ENCODE results near the gene AGRN.

The AGRN gene

DNA sequence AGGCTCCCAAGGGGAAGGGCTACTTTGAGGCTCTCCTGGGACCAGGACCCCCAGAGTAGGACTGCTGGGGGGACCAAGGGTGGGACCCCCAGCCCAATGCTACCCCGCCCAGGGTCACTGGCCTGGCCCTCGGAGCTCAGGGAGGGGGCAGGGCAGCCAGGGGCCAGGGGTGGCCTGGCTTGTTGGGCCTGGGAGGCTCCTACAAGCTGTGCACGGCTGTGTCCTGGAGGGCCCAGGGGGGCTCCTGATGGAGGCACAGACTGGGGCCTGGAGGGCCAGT lies 22.3 kb upstream of the AGRN start:
- TF ChIP-seq, protein P1, sequence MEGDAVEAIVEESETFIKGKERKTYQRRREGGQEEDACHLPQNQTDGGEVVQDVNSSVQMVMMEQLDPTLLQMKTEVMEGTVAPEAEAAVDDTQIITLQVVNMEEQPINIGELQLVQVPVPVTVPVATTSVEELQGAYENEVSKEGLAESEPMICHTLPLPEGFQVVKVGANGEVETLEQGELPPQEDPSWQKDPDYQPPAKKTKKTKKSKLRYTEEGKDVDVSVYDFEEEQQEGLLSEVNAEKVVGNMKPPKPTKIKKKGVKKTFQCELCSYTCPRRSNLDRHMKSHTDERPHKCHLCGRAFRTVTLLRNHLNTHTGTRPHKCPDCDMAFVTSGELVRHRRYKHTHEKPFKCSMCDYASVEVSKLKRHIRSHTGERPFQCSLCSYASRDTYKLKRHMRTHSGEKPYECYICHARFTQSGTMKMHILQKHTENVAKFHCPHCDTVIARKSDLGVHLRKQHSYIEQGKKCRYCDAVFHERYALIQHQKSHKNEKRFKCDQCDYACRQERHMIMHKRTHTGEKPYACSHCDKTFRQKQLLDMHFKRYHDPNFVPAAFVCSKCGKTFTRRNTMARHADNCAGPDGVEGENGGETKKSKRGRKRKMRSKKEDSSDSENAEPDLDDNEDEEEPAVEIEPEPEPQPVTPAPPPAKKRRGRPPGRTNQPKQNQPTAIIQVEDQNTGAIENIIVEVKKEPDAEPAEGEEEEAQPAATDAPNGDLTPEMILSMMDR (IDR thresholded peaks at IDR 0.05; ENCODE audit: borderline replicate concordance, control extremely low read depth, extremely low read depth, insufficient read depth, missing control alignments), result no peak
- DNase-seq (ENCODE audit: low spot score), result no peak
- in situ Hi-C loops (cut with MboI; ENCODE audit: low sequenced_read_pairs, unreplicated experiment), result no loop called here

DNA sequence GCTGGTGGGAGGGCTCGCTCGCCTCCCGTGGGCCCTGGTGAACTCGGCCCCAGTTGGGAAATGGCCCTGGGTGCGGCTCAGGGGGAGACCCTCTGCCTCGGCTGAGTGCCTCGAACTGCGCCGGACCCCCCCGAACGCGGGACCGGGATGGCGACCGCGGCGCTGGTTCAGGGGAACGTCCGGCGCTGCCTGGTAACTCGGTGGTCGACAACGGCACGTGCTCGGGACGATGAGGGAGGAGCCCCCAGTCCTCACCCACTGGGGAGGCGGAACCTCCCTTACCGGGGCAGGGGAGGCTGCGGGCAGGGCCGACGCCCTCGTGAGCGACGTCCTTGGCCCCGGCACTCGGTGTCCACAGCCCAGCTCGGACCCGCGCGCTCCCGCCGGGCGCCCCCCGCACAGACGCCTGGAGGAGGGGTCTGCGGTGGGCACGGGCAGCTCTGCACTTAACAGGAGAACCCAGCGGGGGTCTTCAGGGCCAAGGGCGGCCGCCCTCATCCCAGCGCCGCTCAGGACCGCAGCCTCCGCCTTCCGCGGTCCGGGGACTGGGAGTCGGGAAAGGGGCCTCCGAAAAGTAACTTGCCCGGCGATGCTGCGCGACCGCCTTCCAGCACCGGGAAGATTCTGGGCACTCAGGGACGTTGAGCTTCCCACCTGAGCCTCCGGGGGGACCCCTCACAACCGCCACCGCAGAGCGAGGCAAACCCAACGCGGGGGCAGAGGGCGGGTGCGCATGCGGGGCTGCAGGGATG lies 21.8 kb upstream of the AGRN start:
- no peak for DNase-seq (ENCODE audit: low spot score)
- TF ChIP-seq, protein P1 (IDR thresholded peaks at IDR 0.05; ENCODE audit: borderline replicate concordance, control extremely low read depth, extremely low read depth, insufficient read depth, missing control alignments), result no peak
- in situ Hi-C loops (cut with MboI; ENCODE audit: low sequenced_read_pairs, unreplicated experiment), result no loop called here

DNA sequence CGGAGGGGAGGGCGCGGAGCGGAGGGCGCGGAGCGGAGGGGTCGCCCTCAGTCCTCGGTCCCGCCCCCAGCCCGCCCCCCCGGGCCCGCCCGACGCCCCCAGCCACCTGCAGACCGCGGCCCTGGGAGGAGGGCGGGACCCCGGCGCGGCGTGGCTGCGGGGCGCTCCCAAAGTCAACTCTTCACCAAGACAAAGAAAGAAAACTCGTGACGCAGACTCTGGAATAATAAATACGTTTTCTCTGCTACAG lies 21.2 kb upstream of the AGRN start:
- DNase-seq (ENCODE audit: low spot score), result no peak
- TF ChIP-seq, protein P1 (IDR thresholded peaks at IDR 0.05; ENCODE audit: borderline replicate concordance, control extremely low read depth, extremely low read depth, insufficient read depth, missing control alignments), result no peak
- in situ Hi-C loops (cut with MboI; ENCODE audit: low sequenced_read_pairs, unreplicated experiment), result no loop called here

DNA sequence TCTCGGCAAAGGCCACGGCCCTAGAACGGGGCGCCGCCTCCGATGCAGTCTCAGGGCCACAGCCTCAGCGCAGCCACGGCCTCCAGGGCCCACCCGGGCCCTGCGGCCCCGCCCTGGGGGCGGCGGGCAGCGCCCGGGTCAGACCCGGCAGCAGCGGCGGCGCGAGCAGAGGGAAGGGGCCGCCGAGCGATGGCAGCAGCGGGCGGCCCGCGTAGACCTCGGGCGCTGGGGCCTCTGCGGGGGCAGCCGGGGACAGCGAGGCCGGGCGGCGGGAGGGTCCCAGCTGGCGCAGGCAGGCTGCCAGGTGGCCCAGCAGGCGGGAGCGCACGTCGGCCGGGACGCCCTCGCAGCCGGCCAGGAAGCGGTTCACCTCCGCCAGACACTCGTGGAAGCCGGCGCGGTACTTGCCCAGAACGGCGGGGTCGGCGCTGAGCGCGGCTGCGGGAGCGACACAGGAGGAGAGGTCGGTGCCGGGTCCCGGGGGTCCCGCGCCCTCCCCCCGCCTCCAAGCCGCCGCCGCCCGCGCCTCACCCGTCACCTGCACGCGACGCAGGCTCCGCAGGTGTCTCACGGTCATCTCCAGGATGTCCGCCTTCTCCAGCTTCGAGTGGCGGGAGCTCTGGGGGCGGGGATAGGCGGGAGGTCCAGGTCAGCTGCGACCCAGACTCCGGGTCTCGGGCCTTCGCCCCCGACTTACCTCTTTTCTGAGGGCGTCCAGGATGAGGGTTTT lies 20.8 kb upstream of the AGRN start:
- in situ Hi-C loops (cut with MboI; ENCODE audit: low sequenced_read_pairs, unreplicated experiment), result no loop called here
- TF ChIP-seq, protein P1 (IDR thresholded peaks at IDR 0.05; ENCODE audit: borderline replicate concordance, control extremely low read depth, extremely low read depth, insufficient read depth, missing control alignments), result no peak
- peak; percentile 59 for DNase-seq (ENCODE audit: low spot score)

DNA sequence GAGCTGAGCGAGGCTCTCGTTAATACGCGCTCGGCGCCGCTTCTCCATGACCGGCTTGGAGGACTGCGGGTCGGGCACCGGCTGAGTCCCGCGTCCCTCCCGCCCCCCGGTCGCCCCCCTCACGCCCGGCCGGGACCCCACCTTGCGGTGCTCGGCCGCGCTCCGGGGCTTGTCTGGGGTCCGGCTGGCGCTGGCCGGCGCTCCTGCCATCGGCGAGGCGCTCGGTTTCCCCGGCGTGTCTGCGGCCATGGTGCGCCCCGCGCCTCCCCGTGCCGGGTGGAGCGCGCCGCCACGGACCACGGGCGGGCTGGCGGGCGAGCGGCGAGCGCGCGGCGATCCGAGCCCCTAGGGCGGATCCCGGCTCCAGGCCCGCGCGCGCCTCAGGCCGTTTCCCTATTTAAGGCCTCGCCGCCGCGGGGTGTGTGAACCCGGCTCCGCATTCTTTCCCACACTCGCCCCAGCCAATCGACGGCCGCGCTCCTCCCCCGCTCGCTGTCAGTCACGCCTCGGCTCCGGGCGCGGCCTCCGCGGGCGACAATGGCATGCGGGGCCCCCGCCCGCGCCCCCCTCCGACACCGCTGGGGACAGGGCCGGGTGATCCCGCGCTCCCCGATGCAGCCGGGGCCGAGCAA lies 20.1 kb upstream of the AGRN start, which contains the start of gene HES4:
Gene HES4, minus strand, starts transcription at position 373 of the 632 bp plus-strand sequence. Its CDS starts 124 bp downstream, at position 249.
- peak; percentile 76 for DNase-seq (ENCODE audit: low spot score)
- TF ChIP-seq, protein P1 (IDR thresholded peaks at IDR 0.05; ENCODE audit: borderline replicate concordance, control extremely low read depth, extremely low read depth, insufficient read depth, missing control alignments), result no peak
- in situ Hi-C loops (cut with MboI; ENCODE audit: low sequenced_read_pairs, unreplicated experiment), result no loop called here

DNA sequence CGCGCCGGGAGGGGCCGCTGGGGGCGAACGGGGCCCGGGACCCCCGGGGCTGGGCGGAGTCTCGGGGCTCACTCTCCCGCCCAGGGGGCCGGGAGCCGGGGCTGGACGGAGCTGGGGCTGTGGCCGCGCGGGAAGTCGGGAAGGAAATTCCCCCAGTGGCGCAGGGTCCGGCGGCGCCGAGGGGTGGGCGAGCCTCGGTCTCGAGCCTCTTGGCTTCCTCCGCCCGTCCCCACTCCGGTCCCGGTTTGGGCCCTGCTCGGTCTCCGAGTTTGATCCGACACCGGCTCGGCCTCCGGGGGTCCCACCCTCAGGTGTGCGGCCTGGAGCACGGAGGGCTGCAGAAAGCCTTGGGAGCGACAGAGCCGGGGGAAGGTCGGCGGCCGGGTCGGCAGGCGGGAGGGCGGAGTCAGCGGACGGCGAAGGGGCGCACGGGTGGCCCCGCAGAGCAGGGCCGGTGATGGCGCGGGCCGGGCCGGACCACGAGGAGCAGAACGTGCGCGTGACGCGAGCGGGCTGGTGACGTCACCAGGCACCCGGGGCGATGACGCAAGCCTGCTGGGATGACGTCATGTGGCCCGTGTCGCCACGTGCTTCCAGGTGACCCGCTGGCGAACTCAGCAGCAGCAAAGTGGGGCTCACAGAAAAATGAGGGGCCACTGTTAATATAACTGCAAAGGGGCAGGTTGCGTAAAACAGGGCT lies 19.4 kb upstream of the AGRN start:
- in situ Hi-C loops (cut with MboI; ENCODE audit: low sequenced_read_pairs, unreplicated experiment), result no loop called here
- peak; percentile 84 for DNase-seq (ENCODE audit: low spot score)

More for the DNA sequence above, 19.4 kb upstream of the AGRN start:
- TF ChIP-seq, protein P1 (IDR thresholded peaks at IDR 0.05; ENCODE audit: borderline replicate concordance, control extremely low read depth, extremely low read depth, insufficient read depth, missing control alignments), result no peak

All from GM13976 (cell line).